NCI-H2081 treated with DMSO at 0.1 percent for 48 hours (cell line): Measurements from ENCODE around the gene CYB561A3.
"Not testable (repeated sequence)": the region's sequence is repeated elsewhere in the genome, so short reads cannot be mapped to it uniquely, and the experiment has no call there.

Experiments
- DNase-seq: peaks from one replicate; lab custom pipeline; 2025; lab: John Stamatoyannopoulos, UW

Gene CYB561A3, protein sequence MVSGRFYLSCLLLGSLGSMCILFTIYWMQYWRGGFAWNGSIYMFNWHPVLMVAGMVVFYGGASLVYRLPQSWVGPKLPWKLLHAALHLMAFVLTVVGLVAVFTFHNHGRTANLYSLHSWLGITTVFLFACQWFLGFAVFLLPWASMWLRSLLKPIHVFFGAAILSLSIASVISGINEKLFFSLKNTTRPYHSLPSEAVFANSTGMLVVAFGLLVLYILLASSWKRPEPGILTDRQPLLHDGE

DNA sequence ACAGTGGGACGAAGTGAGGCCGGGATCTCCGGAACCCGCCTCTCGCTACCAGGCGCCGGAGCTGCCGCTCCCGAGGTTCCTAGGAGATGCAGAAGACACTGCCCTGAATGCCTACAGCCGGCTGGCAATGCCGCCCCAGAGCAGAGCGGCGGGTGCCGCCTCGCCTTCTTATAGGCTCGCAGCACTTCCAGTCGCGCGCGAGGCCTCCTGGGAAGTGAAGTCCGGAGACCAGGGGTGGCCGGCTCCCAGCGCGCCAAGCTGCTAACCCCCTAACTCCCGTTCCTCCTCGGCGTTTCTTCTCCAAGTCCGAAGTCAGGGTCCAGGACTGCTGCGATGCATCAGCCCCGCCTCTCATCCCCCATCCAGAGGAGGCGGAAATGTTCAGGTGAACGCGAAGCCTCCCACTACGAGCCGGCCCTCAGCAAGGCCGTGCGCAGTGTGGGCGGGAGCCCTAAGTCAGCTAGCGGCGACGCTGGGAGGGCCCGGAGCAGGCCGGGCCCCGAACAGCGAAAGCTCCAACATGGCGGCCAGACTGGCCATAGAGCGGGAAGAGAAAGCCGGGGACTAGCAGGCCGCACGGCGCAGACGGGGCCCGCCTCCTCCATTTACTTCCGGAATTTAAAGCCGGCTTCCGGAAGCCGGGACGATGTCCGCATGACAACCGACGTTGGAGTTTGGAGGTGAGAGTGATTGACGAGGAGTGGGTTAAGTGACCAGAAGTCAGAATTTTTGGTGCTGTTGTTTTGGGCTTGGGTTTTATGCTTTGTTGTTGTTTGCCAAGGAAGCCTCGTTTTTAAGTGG is at the start of gene CYB561A3, which contains the start of gene TMEM138:
CYB561A3 (minus strand) TSS at position 142 of the 801 bp plus-strand sequence. CDS start 5,169 bp downstream, outside the sequence.
TMEM138 (plus strand) TSS at position 634 of the 801 bp plus-strand sequence. CDS start 2,017 bp downstream, outside the sequence.
- DNase-seq, result peak; percentile 72

DNA sequence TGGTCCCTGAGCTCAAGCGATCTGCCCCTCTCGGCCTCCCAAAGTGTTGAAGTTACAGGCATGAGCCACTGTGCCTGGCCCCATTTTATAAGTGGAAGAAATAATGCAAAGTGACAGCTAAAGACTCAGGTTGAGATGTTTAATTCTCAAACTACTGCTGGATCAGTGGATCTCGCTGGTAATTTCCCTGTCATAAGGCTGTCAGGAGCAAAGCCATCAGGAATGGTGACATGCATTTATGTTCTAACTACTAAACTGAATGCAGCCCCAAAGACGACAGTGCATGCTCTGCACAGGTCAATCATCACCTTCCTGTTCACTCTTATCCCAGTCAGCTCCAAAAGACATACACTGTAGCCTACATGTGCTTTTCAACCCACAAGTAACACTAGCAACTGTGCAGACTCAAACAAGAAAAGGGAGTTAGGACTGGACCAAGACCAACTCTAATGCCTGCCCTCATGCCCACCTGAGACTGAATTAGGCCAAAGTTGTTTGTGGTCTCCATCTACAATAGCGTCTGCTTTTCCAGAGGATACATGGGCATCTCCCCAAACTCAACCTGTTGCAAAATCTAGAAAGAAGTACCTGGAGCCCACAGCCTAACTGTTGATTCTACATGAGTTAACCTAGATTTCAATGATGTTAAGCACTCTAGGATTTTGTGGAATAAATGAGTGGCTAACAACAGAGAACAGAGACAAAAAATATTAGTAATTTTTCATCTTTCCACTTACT is 45.5 kb upstream of the CYB561A3 start:
- DNase-seq, result no peak

DNA sequence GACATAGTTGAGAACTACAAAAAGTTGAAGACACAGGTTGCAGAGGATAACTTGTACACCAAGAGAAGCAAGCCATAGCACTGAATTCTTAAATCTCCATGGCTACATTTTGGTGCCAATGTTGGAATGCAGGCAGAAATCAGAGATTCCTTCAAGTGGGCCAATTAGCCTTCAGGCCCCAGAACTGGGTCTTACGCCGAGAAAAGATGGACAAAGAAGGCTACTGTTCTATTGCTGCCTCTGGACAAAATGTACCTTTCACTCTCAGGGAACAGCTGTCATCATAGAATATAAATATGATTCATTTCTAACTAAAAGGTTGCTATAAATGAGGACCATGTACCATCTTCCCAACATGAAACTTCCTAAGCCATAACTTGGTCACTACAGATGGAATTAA is 44.4 kb upstream of the CYB561A3 start:
- no peak for DNase-seq

- no peak for DNase-seq
Measured at GRCh38 chr11:61404641-61405040, 43.0 kb upstream of the CYB561A3 start.

DNA sequence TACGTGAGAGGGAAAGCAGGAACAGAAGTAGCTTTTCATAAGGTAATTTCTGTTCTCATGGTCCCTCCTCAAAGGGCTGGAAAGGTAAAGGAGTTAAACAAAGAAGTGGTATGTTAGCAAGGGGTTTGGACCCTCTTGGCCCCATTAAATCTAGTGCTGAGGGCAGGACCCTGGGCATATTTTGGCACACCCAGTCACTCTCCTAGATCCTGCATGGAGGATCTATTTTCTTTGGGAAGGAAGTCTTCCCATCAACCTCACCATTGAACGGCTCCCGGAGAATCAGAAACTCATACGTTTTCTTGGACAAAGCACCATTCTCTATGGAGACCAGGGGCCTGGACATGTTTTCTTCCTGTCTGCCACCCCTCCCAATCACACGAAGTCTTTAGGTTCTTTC is 42.4 kb upstream of the CYB561A3 start:
- DNase-seq, result no peak

DNA sequence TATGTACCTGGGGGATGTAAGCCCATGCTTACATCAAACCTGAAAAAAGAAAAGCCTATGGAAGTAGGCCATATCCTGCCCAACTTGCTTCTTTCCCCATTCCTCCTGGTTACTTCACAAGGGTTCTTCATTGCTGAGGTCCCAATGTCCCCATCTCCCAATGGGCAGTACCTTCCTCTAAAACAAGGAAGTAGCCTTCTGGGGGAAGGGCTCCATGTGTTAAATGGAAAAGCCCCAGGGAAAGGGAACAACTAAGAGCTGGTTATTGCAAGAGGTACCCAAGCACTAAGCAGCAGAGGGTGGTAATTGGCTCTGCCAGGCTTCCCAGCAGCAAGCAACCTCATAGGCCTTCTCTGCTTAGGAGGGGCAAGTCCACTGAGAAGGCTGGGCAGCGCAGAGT is 42.0 kb upstream of the CYB561A3 start:
- no peak for DNase-seq

- DNase-seq, result no peak
Measured at GRCh38 chr11:61401573-61401972, 39.9 kb upstream of the CYB561A3 start.

DNA sequence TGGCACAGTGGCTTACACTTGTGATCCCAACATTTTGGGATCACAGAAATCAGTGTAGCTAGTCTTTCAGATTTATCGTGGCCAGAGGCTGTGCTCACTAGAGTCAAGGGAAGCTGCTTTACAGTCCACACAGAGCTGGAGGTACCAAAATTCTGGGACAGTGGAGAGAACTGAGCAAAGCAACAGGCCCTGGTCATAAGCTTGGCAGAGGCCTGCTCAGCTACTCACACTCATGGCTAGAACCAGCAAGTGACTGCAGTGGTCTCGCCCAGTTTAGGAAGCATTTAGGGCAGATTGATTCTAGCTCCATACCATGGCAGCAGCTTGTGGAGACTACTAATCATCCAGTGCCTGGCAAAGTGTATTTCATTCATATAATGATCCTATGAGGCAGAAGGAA is 39.5 kb upstream of the CYB561A3 start:
- no peak for DNase-seq

GRCh38 chr11:61392981-61393595 is 31.4 kb upstream of the CYB561A3 start:
- DNase-seq, result no peak

GRCh38 chr11:61390161-61390560 is 28.5 kb upstream of the CYB561A3 start:
- no peak for DNase-seq

- DNase-seq, result no peak
Measured at GRCh38 chr11:61384271-61385242, 22.9 kb upstream of the CYB561A3 start.

DNA sequence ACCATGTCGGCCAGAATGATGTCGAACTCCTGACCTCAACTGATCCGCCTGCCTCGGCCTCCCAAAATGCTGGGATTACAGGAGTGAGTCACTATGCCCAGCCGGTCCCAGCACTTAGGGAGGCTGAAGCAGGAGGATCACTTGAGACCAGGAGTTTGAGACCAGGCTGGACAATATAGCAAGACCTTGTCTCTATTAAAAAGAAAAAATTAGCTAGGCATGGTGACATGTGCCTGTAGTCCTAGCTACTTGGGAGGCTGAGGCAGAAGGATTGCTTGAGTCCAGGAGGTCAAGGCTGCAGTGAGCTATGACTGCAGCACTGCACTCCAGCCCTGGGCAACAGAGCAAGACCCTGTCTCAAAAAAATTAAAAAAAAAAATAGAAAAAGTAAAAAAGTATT is 22.2 kb upstream of the CYB561A3 start:
- DNase-seq, result not testable (repeated sequence)

GRCh38 chr11:61380884-61381283 is 19.2 kb upstream of the CYB561A3 start:
- no peak for DNase-seq

- no peak for DNase-seq
Measured at GRCh38 chr11:61378713-61379313, 17.1 kb upstream of the CYB561A3 start.

DNA sequence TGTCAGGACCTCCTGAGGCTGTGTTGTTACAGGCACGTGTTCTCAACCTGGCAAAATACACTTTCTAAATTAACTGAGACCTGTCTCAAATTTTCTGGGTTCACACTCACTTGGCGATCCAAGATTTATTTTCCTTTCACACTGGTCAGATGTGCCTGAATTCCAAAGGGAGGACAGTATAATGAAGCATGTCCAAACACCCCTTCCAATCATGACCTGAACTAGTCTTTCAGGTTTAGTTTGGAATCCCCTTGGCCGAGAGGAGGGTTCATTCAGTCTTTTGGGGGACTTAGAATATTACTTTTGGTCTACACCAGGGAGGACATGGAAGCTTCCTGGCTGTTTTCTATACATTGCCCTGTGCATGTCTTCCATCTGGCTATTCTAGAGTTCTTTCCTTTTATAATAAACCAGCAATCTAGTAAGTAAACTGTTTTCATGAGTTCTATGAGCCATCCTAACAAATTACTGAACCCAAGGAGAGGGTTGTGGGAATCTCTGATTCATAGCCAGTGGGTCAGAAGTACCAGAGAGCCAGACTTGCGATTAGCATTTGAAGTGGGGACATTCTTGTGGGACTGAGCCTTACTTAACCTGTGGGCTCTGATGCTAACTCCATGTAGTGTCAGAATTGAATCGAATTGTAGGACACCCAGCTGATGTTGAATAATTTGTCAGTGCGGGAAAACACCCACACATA is 15.9 kb upstream of the CYB561A3 start:
- no peak for DNase-seq

DNA sequence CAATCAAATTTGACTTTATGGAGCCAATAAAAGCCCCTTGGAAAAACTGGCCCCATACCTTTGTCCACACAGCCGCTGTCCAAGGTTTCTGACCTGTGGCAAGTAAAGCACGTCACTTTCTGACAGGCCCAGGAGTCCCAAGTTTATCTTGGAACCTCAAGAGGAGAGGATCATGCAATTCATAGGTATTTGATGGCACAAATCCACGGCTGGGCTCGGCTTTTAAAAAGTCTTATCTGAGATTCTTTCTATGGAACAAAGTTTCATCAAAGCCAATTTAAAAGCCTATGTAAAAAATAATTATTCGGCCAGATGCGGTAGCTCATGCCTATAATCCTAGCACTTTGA is 14.1 kb upstream of the CYB561A3 start:
- no peak for DNase-seq

- DNase-seq, result no peak
Measured at GRCh38 chr11:61372659-61373420, 11.2 kb upstream of the CYB561A3 start.

DNA sequence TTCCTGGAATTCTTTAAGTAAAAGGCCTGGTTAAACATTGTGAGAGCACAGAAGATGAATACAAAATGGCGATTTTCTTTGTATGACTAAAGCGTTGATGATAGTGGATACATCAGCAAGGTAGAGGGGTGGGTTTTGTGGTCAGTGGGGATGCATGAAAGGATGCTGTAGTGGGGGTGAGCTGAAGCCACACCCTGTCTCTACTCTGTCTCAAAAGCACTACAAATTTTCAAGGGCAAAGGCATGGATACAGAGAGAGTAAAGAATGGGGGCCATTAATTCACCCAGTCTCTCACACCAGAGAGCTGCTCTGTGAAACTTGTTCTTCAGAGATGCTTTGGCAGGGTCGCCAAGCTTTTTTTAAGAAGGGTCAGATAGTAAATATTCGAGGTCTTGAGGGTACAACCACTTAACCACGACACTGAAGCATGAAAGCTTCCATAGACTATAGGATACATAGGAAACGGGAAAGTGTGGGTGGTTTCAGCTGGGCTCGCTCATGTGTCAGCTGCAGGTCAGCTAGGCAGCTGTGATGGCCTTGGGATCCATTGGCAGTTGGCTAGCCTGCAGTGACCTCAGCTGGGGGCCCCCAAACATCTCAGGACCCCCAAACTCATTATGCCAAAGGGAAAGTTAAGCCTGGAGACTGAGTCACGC is 8.8 kb upstream of the CYB561A3 start:
- DNase-seq, result no peak
